ENCODE measurements around the gene KLHL36.

GRCh38 chr16:84678541-84678940 is 30.2 kb downstream of the KLHL36 start:
- TF ChIP-seq, protein P1, sequence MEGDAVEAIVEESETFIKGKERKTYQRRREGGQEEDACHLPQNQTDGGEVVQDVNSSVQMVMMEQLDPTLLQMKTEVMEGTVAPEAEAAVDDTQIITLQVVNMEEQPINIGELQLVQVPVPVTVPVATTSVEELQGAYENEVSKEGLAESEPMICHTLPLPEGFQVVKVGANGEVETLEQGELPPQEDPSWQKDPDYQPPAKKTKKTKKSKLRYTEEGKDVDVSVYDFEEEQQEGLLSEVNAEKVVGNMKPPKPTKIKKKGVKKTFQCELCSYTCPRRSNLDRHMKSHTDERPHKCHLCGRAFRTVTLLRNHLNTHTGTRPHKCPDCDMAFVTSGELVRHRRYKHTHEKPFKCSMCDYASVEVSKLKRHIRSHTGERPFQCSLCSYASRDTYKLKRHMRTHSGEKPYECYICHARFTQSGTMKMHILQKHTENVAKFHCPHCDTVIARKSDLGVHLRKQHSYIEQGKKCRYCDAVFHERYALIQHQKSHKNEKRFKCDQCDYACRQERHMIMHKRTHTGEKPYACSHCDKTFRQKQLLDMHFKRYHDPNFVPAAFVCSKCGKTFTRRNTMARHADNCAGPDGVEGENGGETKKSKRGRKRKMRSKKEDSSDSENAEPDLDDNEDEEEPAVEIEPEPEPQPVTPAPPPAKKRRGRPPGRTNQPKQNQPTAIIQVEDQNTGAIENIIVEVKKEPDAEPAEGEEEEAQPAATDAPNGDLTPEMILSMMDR (conservative IDR thresholded peaks at IDR 0.05; ENCODE audit: low read depth, low read length): no peak
- no peak for TF ChIP-seq EZH2 (IDR thresholded peaks at IDR 0.05; ENCODE audit: borderline replicate concordance, low read depth, low read length, poor library complexity, severe bottlenecking)

Data from A673 (cell line).